ENCODE results near the gene SNCAIP. TPM values are rescaled to one million over a fixed set of nuclear protein-coding genes. Genes with fewer than 3 reads are reported as not detected.

Gene SNCAIP
- total and polyA plus RNA-seq, 2 experiments from 2014 or later: 6.1 to 11.9 TPM

GRCh38 chr5:122287101-122287500, 24.9 kb upstream of the SNCAIP start:
- Histone ChIP-seq H3K4me2 (no peak overlapping the region), H2AFZ (peak overlapping the region; percentile 96), H3K79me2 (replicated peaks; ENCODE audit: insufficient read depth) (no peaks in the 10 kb centered on the region), H4K20me1 (replicated peaks; ENCODE audit: insufficient read depth) (no peaks in the 10 kb centered on the region), H3K4me1 (ENCODE audit: insufficient read depth) (peaks cover 13% of the 10 kb centered on the region), H3K4me3 (no peak overlapping the region), H3K27ac (ENCODE audit: low read depth) (no peak overlapping the region), H3K36me3 (ENCODE audit: insufficient read depth) (no peaks in the 10 kb centered on the region), H3F3A (replicated peaks; ENCODE audit: low read depth) (no peaks in the 10 kb centered on the region), H3K9me2 (ENCODE audit: insufficient read depth) (no peaks in the 10 kb centered on the region), H3K27me3 (ENCODE audit: insufficient read depth) (no peaks in the 10 kb centered on the region)
- TF ChIP-seq NANOG (IDR thresholded peaks at IDR 0.05; ENCODE audit: borderline replicate concordance) (no peak), ETS1 (IDR thresholded peaks at IDR 0.05) (no peak), CREB1 (CRISPR knock-in tag; IDR thresholded peaks at IDR 0.05; ENCODE audit: low read depth) (no peak), JUNB (IDR thresholded peaks at IDR 0.05; ENCODE audit: unreplicated experiment) (no peak), EZH2phosphoT487 (IDR thresholded peaks at IDR 0.05; ENCODE audit: unreplicated experiment) (no peak), ZNF462 (CRISPR knock-in tag; IDR thresholded peaks at IDR 0.05) (no peak), ZNF331 (CRISPR knock-in tag; IDR thresholded peaks at IDR 0.05; ENCODE audit: low read depth) (no peak), POLR2AphosphoS5 (IDR thresholded peaks at IDR 0.05; ENCODE audit: low read depth) (no peak), REST (IDR thresholded peaks at IDR 0.05; ENCODE audit: unreplicated experiment) (no peak)
- no peaks in the 10 kb centered on the region for H3K36me3 Mint-ChIP-seq (ENCODE audit: low read depth)
- H3K27me3 Mint-ChIP-seq (ENCODE audit: insufficient read depth, low read depth, poor library complexity): peaks cover 4% of the 10 kb centered on the region
- H3K4me3 Mint-ChIP-seq: no peak overlapping the region
- H3K27ac Mint-ChIP-seq: no peak overlapping the region
- DNase-seq (ENCODE audit: low spot score) (no peak), ATAC-seq (no peak)
- no peaks in the 10 kb centered on the region for H3K9me3 Mint-ChIP-seq
- H3K4me1 Mint-ChIP-seq: peaks cover 23% of the 10 kb centered on the region

Measured in GM23338 (cell line).